Measurements from ENCODE around the gene CDT1.

CDT1 gene

GRCh38 chr16:88758227-88758943 lies 45.2 kb upstream of the CDT1 start:
- H3K79me2 ChIP-seq (ENCODE audit: insufficient read depth, low read depth) = peaks cover 95% of the 10 kb centered on the region
- H4K20me1 ChIP-seq (ENCODE audit: insufficient read depth) = peaks cover 20% of the 10 kb centered on the region; the same call in 1 of the 2 replicates
- no peaks in the 10 kb centered on the region for H3K36me3 ChIP-seq (ENCODE audit: insufficient read depth)
- no peak overlapping the region for H3K4me2 ChIP-seq
- TF ChIP-seq CTCF (conservative IDR thresholded peaks at IDR 0.05; ENCODE audit: low read depth, low read length) = no peak
- H3K9ac ChIP-seq = no peak overlapping the region
- no peaks in the 10 kb centered on the region for H3K27me3 ChIP-seq (ENCODE audit: insufficient read depth, low read depth)
- no peak overlapping the region for H3K27ac ChIP-seq
- no peak overlapping the region for H2AFZ ChIP-seq (ENCODE audit: low read depth)
- no peak overlapping the region for H3K4me3 ChIP-seq (IDR thresholded peaks at IDR 0.05; ENCODE audit: insufficient read depth, low read depth, low read length)
- H3K4me1 ChIP-seq (ENCODE audit: low read depth, poor library complexity, severe bottlenecking) = no peaks in the 10 kb centered on the region

GRCh38 chr16:88758944-88759244 lies 44.7 kb upstream of the CDT1 start:
- H3K27ac ChIP-seq = no peak overlapping the region
- peaks cover 25% of the 10 kb centered on the region; the same call in 1 of the 2 replicates for H4K20me1 ChIP-seq (ENCODE audit: insufficient read depth)
- H2AFZ ChIP-seq (ENCODE audit: low read depth) = no peak overlapping the region
- TF ChIP-seq CTCF (conservative IDR thresholded peaks at IDR 0.05; ENCODE audit: low read depth, low read length) = no peak
- H3K9ac ChIP-seq = no peak overlapping the region
- H3K4me1 ChIP-seq (ENCODE audit: low read depth, poor library complexity, severe bottlenecking) = no peaks in the 10 kb centered on the region
- H3K27me3 ChIP-seq (ENCODE audit: insufficient read depth, low read depth) = no peaks in the 10 kb centered on the region
- H3K36me3 ChIP-seq (ENCODE audit: insufficient read depth) = no peaks in the 10 kb centered on the region
- H3K4me2 ChIP-seq = no peak overlapping the region
- H3K79me2 ChIP-seq (ENCODE audit: insufficient read depth, low read depth) = peaks cover 95% of the 10 kb centered on the region
- H3K4me3 ChIP-seq (IDR thresholded peaks at IDR 0.05; ENCODE audit: insufficient read depth, low read depth, low read length) = no peak overlapping the region

- no peaks in the 10 kb centered on the region for H3K4me1 ChIP-seq (ENCODE audit: low read depth, poor library complexity, severe bottlenecking)
- peaks cover 30% of the 10 kb centered on the region; the same call in 1 of the 2 replicates for H4K20me1 ChIP-seq (ENCODE audit: insufficient read depth)
- no peak for TF ChIP-seq CTCF (conservative IDR thresholded peaks at IDR 0.05; ENCODE audit: low read depth, low read length)
- H3K79me2 ChIP-seq (ENCODE audit: insufficient read depth, low read depth) = peaks cover 95% of the 10 kb centered on the region
- no peak overlapping the region for H3K27ac ChIP-seq
- H3K36me3 ChIP-seq (ENCODE audit: insufficient read depth) = no peaks in the 10 kb centered on the region
- H3K27me3 ChIP-seq (ENCODE audit: insufficient read depth, low read depth) = no peaks in the 10 kb centered on the region
- H3K4me3 ChIP-seq (IDR thresholded peaks at IDR 0.05; ENCODE audit: insufficient read depth, low read depth, low read length) = no peak overlapping the region
- H3K9ac ChIP-seq = no peak overlapping the region
- no peak overlapping the region for H2AFZ ChIP-seq (ENCODE audit: low read depth)
- no peak overlapping the region for H3K4me2 ChIP-seq
Measured at GRCh38 chr16:88759245-88759975, 44.2 kb upstream of the CDT1 start.

GRCh38 chr16:88759976-88760350 lies 43.6 kb upstream of the CDT1 start:
- no peaks in the 10 kb centered on the region for H3K27me3 ChIP-seq (ENCODE audit: insufficient read depth, low read depth)
- no peak overlapping the region for H3K9ac ChIP-seq
- no peak overlapping the region for H2AFZ ChIP-seq (ENCODE audit: low read depth)
- H3K4me2 ChIP-seq = no peak overlapping the region
- no peaks in the 10 kb centered on the region for H3K4me1 ChIP-seq (ENCODE audit: low read depth, poor library complexity, severe bottlenecking)
- H3K79me2 ChIP-seq (ENCODE audit: insufficient read depth, low read depth) = peaks cover 95% of the 10 kb centered on the region
- peaks cover 36% of the 10 kb centered on the region; the same call in 1 of the 2 replicates for H4K20me1 ChIP-seq (ENCODE audit: insufficient read depth)
- H3K36me3 ChIP-seq (ENCODE audit: insufficient read depth) = no peaks in the 10 kb centered on the region
- H3K4me3 ChIP-seq (IDR thresholded peaks at IDR 0.05; ENCODE audit: insufficient read depth, low read depth, low read length) = no peak overlapping the region
- TF ChIP-seq CTCF (conservative IDR thresholded peaks at IDR 0.05; ENCODE audit: low read depth, low read length) = no peak
- no peak overlapping the region for H3K27ac ChIP-seq
